Endothelial cell of umbilical vein (primary cell): ENCODE measurements around the gene ZNF616. TPM values are rescaled to one million over a fixed set of nuclear protein-coding genes. Genes with fewer than 3 reads are reported as not detected.

Experiments
- BruUV-seq: library from RNA; stranded (reverse); fragments of 400-500 nt; replicated peaks from 2 replicates; lab custom pipeline; 2021; lab: Mats Ljungman, UMichigan
- CTCF ChIA-PET: fragments of 300-600, 350-600 bp; sonication (Branson Sonifier 250); formaldehyde crosslinking; loops from one replicate; lab custom pipeline; 2021; ENCODE audit warnings: antibody characterized with exemption, inconsistent platforms; lab: Charles Lee
- POLR2A ChIA-PET: fragments of 300-600, 350-600 bp; sonication (Branson Sonifier 250); formaldehyde crosslinking; loops from one replicate; lab custom pipeline; 2021; ENCODE audit warnings: antibody characterized with exemption, inconsistent platforms; lab: Charles Lee
- DNase-seq: peaks from one replicate; pipeline ENCODE4 v3.0.0-alpha.2; 2011; ENCODE audit warnings: low read depth, low spot score
- FAIRE-seq: peaks from 2 replicates; lab custom pipeline; 2011; peaks lifted over from hg19 to GRCh38; lab: Jason Lieb, UNC
- H2AFZ ChIP-seq: 2 replicates; pipeline ENCODE4 v1.6.0; 2012; ENCODE audit warnings: low read depth, low read length, control low read depth, inconsistent platforms
- H3K27ac ChIP-seq: 2 replicates; pipeline ENCODE4 v1.5.1; 2011; ENCODE audit warnings: low read depth, mild to moderate bottlenecking, control low read depth, low read length, moderate library complexity; ENCODE audit not compliant: insufficient read depth
- H3K27me3 ChIP-seq, 2 experiments: 2 replicates each; pipeline versions ENCODE4 v1.6.0 to v1.6.1; 2011; ENCODE audit warnings: low read length in 2 of 2, mixed read lengths in 1 of 2; ENCODE audit not compliant: control insufficient read depth in 2 of 2, insufficient read depth in 2 of 2
- H3K36me3 ChIP-seq, 2 experiments: 2 replicates in 1 of 2; 3 replicates in 1 of 2; pipeline ENCODE4 v1.5.1; 2011; ENCODE audit warnings: low read length in 2 of 2, mild to moderate bottlenecking in 1 of 2, moderate library complexity in 1 of 2; ENCODE audit not compliant: control insufficient read depth in 2 of 2, insufficient read depth in 2 of 2; ENCODE audit errors: extremely low read depth in 1 of 2
- H3K4me1 ChIP-seq: 3 replicates; pipeline ENCODE4 v1.5.1; 2011; ENCODE audit warnings: mild to moderate bottlenecking, low read length; ENCODE audit not compliant: control insufficient read depth, insufficient read depth; ENCODE audit errors: extremely low read depth
- H3K4me2 ChIP-seq: 2 replicates; pipeline ENCODE4 v1.6.1; 2011; ENCODE audit warnings: low read length, control low read depth, mixed read lengths; ENCODE audit not compliant: insufficient read depth
- H3K4me3 ChIP-seq, 3 experiments: fragments of 200-600 bp in 1 of 3; sonication (generic), shearing (Covaris generic) in 1 of 3; replicated peaks in 1 of 3; 2 replicates each; pipeline ENCODE4 v1.5.1; 2011 to 2016; ENCODE audit warnings: control low read depth in 3 of 3, low read length in 3 of 3, mild to moderate bottlenecking in 2 of 3, inconsistent platforms in 1 of 3, low read depth in 1 of 3, moderate library complexity in 1 of 3; ENCODE audit not compliant: insufficient read depth in 1 of 3
- H3K79me2 ChIP-seq: 2 replicates; pipeline ENCODE4 v1.6.0; 2012; ENCODE audit warnings: low read length, inconsistent platforms; ENCODE audit not compliant: control insufficient read depth, insufficient read depth
- H3K9ac ChIP-seq: replicated peaks from 2 replicates; pipeline ENCODE3; 2011; ENCODE audit warnings: low read length, control low read depth; ENCODE audit not compliant: insufficient read depth; ENCODE audit errors: extremely low read depth
- H3K9me1 ChIP-seq: replicated peaks from 3 replicates; pipeline ENCODE4 v1.6.0; 2011; ENCODE audit warnings: mild to moderate bottlenecking, low read length; ENCODE audit not compliant: control insufficient read depth, insufficient read depth; ENCODE audit errors: extremely low read depth
- H3K9me3 ChIP-seq: replicated peaks from 2 replicates; pipeline ENCODE4 v1.5.1; 2012; ENCODE audit warnings: low read length, inconsistent platforms; ENCODE audit not compliant: control insufficient read depth, insufficient read depth
- H4K20me1 ChIP-seq: replicated peaks from 2 replicates; pipeline ENCODE3; 2011; ENCODE audit warnings: mild to moderate bottlenecking, low read length; ENCODE audit not compliant: control insufficient read depth, insufficient read depth; ENCODE audit errors: extremely low read depth
- CTCF ChIP-seq, 2 donors: IDR thresholded peaks; 1 replicate in 1 of 2; 2 replicates in 1 of 2; pipeline ENCODE4 v1.5.1; 2011; ENCODE audit warnings: low read length in 2 of 2, mild to moderate bottlenecking in 2 of 2, moderate library complexity in 2 of 2, control low read depth in 1 of 2, inconsistent platforms in 1 of 2, low read depth in 1 of 2; ENCODE audit not compliant: insufficient read depth in 1 of 2; ENCODE audit errors: extremely low read depth in 1 of 2
- EZH2 ChIP-seq: IDR thresholded peaks from 2 replicates; pipeline ENCODE4 v1.6.1; 2012; ENCODE audit warnings: borderline replicate concordance, low read depth, mild to moderate bottlenecking, moderate library complexity, low read length, inconsistent platforms; ENCODE audit not compliant: severe bottlenecking
- FOS ChIP-seq: IDR thresholded peaks from 2 replicates; pipeline ENCODE4 v1.6.1; 2011; ENCODE audit warnings: mild to moderate bottlenecking, low read length, moderate library complexity, borderline replicate concordance; ENCODE audit not compliant: insufficient read depth
- GATA2 ChIP-seq: IDR thresholded peaks from 2 replicates; pipeline ENCODE4 v1.7.0; 2011; ENCODE audit warnings: low read depth, mild to moderate bottlenecking, moderate library complexity, mixed read lengths, low read length; ENCODE audit not compliant: insufficient read length, insufficient read depth
- JUN ChIP-seq: IDR thresholded peaks from 2 replicates; pipeline ENCODE4 v1.6.1; 2011; ENCODE audit warnings: borderline replicate concordance, low read depth; ENCODE audit not compliant: insufficient read length, insufficient read depth
- MYC ChIP-seq: IDR thresholded peaks from one replicate; pipeline ENCODE4 v1.6.1; 2011; ENCODE audit warnings: mild to moderate bottlenecking, low read depth, low read length
- POLR2A ChIP-seq: IDR thresholded peaks from 2 replicates; pipeline ENCODE4 v1.6.1; 2012; ENCODE audit warnings: low read depth, mild to moderate bottlenecking, control low read depth, low read length
- POLR2AphosphoS5 ChIP-seq: IDR thresholded peaks from 2 replicates; pipeline ENCODE4 v1.6.1; 2012; ENCODE audit warnings: low read depth, mild to moderate bottlenecking, control low read depth, low read length, moderate library complexity; ENCODE audit not compliant: insufficient read depth
- dilution Hi-C: fragments of 300-500 bp; cut with MboI; formaldehyde crosslinking; loops from one replicate; pipeline ENCODE4 v1.15.0; 2019; ENCODE audit warnings: low sequenced_read_pairs; ENCODE audit not compliant: extremely low pct_ligation_motif_present
- intact Hi-C: fragments of 100-400 bp; cut with micrococcal nuclease; formaldehyde crosslinking; loops from one replicate; pipeline ENCODE4 v1.10.0; 2022
- polyA plus RNA-seq, 4 experiments: library from polyadenylated mRNA; depleted of rRNA in 3 of 4; stranded (reverse) in 3 of 4; unstranded in 1 of 4; fragments of >200 nt; gene quantifications; 2 replicates each; pipeline versions ENCODE4 v1.2.1 to v1.2.3, GENCODE V29; 2011 to 2012; ENCODE audit warnings: missing spikeins in 1 of 4
- total RNA-seq: library from RNA; stranded (reverse); gene quantifications from 2 replicates; pipeline ENCODE4 v1.2.3, GENCODE V29; 2021
- TF ChIP-seq, protein P1 (sequence below): IDR thresholded peaks from 2 replicates; pipeline ENCODE4 v1.6.1; 2011; ENCODE audit not compliant: insufficient read depth, insufficient read length

The ZNF616 gene
- total and polyA plus RNA-seq, 2 donors (not counting 3 experiments of a cell fraction or from before 2014, with no cell fraction given): 1.7 to 9.1 TPM

DNA sequence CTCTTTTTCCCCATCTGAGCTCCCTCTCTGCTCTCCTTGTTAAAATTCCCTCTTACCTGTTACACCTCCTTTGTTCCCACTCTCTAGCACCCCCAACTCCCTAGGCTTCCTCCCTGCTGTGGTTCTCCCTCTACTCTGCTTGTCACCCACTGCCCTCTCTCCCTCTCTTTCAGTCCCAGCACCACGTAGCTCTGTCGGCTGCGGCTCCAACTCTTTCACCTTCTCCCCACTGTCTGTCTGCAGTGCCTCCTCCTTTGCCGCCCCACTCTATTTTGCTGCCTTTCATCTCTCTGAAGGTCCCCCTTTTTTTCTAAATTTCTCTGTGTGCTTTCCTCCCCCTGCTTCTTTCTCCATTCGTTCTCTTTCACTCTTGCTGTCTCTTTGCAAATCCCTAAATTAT, 30.6 kb upstream of the ZNF616 start:
- peak overlapping the region; percentile 86 for H3K4me2 ChIP-seq
- CTCF ChIA-PET: interaction anchor here (1.0 kb wide), 1 partner anchor 29 kb away, joined by 3 read pairs; no protein-coding TSS in a partner anchor
- H3K79me2 ChIP-seq: no peaks in the 10 kb centered on the region
- DNase-seq: no peak
- H3K4me1 ChIP-seq: peaks cover 4% of the 10 kb centered on the region
- no peak overlapping the region for H3K27ac ChIP-seq
- no peaks in the 10 kb centered on the region for H3K27me3 ChIP-seq
- FAIRE-seq: peak; percentile 71
- dilution Hi-C loops (no loop called here), intact Hi-C loops (no loop called here)
- POLR2A ChIA-PET: no interaction called here
- H3K36me3 ChIP-seq: peaks cover 0 to 5% of the 10 kb centered on the region in 2 experiments
- H3K9me1 ChIP-seq: no peaks in the 10 kb centered on the region
- BruUV-seq: no TSS peak
- no peaks in the 10 kb centered on the region for H4K20me1 ChIP-seq
- peak overlapping the region; percentile 88 to 95 (median 93) for H3K4me3 ChIP-seq
- TF ChIP-seq POLR2A (no peak), FOS (no peak), CTCF (IDR thresholded peaks at IDR 0.05; ENCODE audit: extremely low read depth in 1 of 2, insufficient read depth in 1 of 2, low read depth in 1 of 2, low read length in 2 of 2) (no peak), POLR2AphosphoS5 (no peak), JUN (no peak), GATA2 (no peak), MYC (no peak), EZH2 (no peak)
- TF ChIP-seq, protein P1, sequence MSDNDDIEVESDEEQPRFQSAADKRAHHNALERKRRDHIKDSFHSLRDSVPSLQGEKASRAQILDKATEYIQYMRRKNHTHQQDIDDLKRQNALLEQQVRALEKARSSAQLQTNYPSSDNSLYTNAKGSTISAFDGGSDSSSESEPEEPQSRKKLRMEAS: no peak
- peak overlapping the region; percentile 98 for H2AFZ ChIP-seq
- H3K9ac ChIP-seq: peak overlapping the region; percentile 85
- no peaks in the 10 kb centered on the region for H3K9me3 ChIP-seq
